Epidermal melanocyte (primary cell): ENCODE data around the gene FIP1L1.
A peak's percentile ranks its signal among the peaks of the same experiment; 100 is the strongest.
"Not testable (repeated sequence)": the region's sequence is repeated elsewhere in the genome, so short reads cannot be mapped to it uniquely, and the experiment has no call there.

Source experiments
- DNase-seq: peaks from one replicate; pipeline ENCODE4 v3.0.0; 2011; ENCODE audit warnings: low spot score; ENCODE audit not compliant: insufficient read length

The FIP1L1 gene

GRCh38 chr4:53377319-53378170 is at the start of gene FIP1L1:
Gene FIP1L1, plus strand, starts transcription at chr4:53377641. Its CDS starts 198 bp downstream, at chr4:53377839.
- peak; percentile 78 for DNase-seq

DNA sequence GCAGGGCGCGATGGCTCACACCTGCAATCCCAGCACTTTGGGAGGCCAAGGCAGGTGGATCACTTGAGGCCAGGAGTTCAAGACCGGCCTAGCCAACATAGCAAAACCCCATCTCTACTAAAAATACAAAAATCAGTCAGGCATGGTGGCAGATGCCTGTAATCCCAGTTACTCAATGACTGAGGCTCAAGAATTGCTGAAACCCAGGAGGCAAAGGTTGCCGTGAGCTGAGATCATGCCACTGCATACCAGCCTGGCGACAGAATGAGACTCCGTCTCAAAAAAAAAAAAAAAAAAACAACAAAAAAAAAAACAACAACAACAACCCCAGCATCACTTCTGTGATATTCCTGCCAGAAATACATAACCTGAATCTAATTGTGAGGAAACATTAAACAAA is 42.5 kb upstream of the FIP1L1 start:
- DNase-seq, result not testable (repeated sequence)

DNA sequence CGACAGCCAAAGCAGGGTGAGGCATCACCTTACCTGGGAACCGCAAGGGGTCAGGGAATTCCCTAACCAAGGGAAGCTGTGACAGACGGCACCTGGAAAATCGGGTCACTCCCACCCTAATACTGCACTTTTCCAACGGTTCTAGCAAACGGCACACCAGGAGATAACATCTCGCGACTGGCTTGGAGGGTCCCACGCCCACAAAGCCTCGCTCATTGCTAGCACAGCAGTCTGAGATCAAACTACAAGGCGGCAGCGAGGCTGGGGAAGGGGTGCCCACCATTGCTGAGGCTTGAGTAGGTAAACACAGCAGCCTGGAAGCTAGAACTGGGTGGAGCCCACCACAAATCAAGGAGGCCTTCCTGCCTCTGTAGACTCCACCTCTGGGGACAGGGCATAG is 37.3 kb upstream of the FIP1L1 start:
- DNase-seq, result not testable (repeated sequence)

DNA sequence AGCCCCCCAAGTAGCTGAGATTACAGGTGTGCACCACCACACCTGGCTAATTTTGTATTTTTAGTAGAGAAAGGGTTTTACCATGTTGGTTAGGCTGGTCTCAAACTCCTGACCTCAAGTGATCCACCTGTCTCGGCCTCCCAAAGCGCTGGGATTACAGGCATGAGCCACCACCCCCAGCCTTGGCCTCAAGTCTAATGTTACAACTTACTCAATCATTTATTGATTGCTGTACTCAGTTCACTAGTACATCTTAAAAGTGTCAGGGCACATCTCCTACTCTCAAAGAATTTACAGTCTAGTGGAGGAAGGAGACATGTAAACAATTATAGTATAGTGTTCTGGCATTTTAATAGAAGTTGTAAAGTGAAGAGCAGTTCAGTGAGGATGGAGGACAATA is 31.0 kb upstream of the FIP1L1 start:
- DNase-seq, result not testable (repeated sequence)

- DNase-seq, result no peak
Measured at GRCh38 chr4:53346920-53347852, 30.3 kb upstream of the FIP1L1 start.

DNA sequence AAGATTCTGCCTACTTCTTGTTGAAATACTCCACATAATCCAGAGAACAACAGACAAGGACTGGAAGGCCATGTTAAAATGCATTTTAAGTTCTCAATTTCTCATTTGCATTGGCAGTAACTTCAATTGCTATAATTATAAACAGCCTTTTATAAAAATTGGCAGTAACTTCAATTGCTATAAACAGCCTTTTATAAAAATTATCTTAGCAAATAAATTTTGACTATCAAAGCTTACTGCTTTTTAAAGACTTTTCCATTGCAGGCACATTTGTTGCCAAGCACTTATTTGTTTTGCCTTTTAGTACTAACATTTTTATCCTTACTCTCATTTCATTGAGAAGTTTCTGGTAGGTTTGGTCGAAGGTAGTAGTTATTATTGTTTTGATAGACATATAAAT is 29.4 kb upstream of the FIP1L1 start:
- DNase-seq, result no peak

DNA sequence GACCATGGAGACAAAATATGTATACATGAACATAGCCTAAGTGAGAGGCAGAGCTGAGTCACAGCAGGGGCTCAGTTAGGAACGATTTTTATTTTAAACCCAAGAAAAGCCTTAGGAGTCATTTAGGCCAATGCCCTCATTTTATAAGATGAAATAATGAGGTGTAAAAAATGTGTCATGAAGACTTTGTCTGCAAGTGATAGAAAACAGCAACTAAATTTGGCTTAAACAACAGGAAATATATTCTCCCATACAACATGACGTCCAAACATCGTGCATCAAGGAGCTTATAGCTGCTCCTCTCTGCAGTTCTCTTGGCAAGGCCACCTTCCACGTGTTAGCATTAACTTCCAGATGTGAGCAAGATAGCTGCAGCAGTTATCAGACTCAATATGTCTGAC is 28.4 kb upstream of the FIP1L1 start:
- no peak for DNase-seq

DNA sequence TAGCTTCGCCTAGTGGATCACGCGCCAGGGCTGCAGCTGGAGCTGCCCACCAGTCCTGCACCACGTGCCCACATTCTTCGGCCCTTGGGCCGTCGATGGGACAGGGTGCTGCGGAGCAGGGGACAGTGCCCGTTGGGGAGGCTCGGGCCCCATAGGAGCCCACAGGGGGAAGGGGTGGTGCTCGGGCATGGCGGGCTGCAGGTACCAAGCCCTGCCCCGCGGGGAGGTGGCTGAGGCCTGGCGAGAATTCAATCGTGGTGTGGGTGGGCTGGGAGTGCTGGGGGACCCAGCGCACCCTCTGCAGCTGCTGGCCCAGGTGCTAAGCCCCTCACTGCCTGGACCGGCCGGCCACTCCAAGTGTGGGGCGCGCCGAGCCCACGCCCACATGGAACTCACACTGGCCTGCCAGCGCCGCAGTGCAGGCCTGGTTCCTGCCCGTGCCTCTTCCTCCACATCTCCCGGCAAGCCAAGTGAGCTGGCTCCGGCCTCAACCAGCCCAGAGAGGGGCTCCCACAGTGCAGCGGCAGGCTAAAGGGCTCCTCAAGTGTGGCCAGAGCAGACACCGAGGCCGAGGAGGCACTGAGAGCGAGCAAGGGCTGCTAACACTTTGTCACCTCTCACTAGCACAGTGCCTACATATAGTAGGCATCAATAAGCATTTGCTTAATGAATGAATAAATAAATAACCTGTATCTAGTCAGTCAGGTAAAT is 23.3 kb upstream of the FIP1L1 start:
- no peak for DNase-seq

DNA sequence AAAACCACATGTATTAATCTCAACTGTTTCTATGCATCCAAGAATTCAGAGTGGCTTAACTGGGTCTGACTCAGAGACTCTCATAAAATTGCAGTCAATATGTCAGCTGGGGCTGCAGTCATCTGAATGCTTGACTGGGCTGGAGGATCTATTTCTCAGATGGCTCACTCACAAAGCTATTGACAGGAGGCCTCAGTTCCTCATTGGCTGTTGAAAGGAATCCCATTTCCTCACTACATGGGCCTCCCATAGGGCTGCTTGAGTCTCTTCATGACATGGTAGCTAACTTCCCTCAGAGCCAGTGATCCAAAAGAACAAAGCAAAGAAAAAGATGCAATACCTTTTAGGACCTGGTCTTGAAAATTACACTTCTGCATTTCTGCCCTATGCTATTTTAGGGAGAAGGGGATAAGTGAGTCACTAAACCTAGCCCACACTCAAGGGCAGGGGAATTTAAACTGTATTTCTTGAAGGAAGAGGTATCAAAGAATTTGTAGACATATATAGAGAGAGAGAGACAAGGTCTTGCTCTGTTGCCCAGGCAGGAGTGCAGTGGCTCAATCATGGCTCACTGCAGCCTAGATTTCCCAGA is 21.4 kb upstream of the FIP1L1 start:
- DNase-seq, result no peak

DNA sequence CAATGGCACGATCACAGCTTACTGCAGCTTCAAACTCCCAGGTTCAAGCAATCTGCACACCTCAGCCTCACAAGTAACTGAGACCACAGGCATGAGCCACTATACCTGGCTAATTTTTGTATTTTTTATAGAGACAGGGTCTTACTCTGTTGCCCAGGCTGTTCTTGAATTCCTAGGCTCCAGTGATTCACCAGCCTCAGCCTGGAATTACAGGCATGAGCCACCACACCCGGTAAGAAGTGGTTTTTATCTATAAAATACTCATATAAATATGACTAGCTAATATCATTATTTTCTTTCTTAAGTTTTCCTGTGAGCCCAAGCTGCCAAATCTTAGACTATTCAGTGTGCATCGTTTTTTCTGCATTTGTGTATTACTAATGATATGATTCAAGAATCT is 16.0 kb upstream of the FIP1L1 start:
- no peak for DNase-seq

- no peak for DNase-seq
Measured at GRCh38 chr4:53362093-53362492, 15.3 kb upstream of the FIP1L1 start.

DNA sequence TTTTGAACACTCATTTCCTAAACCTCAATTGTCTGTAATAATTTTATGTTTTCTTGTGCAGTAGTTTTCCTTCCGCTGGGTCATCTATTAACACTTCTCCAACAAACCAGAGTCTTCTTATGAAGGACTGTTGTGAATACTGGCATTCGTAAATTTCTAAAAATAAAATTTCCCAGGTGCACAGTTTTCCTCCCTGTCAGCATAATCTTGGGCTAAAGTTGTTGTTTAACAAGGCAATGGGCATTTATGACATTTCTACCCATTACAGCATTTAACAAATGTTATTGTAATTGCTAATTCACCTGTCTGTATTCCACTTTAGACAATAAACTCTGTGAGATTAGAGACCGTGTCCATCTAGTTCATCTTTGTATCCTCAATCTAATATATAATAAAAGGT is 12.8 kb upstream of the FIP1L1 start:
- DNase-seq, result no peak

DNA sequence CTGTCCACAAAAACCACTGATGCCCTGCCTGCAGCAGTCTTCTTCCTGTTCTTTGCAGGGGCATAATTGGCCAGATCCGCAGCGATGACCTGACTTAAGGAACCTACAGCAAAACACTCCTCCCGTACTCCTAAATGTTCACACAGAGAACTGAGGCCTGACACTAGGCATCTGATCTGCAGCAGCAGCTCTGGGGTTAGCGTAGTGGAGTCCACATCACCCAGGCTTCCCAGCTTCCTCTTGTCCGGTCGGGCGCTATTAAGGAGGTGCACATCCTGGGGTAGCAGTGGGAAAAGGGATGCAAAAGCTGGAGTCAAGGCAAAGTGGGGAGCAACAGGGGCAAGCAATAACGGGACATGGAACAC is 12.3 kb upstream of the FIP1L1 start:
- DNase-seq, result no peak

GRCh38 chr4:53365486-53366300 is 11.7 kb upstream of the FIP1L1 start, which contains the start of gene SCFD2:
Gene SCFD2, minus strand, starts transcription at chr4:53366061.
- peak; percentile 98 for DNase-seq

DNA sequence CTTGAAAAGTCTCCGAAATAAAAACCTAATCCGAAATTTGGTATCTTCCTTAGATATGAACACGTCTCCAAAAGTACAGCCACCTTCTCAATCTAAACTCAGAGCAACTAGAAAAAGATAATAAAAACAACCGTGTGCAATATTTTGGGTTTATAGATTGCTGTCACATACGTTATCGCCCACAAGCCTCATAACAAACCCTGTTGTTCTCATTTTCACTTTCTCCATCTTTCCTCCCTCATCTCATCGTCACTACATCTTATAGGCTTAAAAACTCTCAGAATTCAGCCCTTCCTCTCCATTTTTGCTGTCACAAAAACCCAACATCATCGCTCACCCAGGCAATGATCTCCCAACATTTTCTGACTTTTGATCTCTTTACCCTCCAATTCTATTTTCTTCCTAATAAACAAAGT is 11.1 kb upstream of the FIP1L1 start:
- no peak for DNase-seq

GRCh38 chr4:53367721-53368120 is 9.7 kb upstream of the FIP1L1 start:
- DNase-seq, result no peak

- no peak for DNase-seq
Measured at GRCh38 chr4:53371049-53371448, 6.4 kb upstream of the FIP1L1 start.

- DNase-seq, result no peak
Measured at GRCh38 chr4:53371843-53372521, 5.5 kb upstream of the FIP1L1 start.

DNA sequence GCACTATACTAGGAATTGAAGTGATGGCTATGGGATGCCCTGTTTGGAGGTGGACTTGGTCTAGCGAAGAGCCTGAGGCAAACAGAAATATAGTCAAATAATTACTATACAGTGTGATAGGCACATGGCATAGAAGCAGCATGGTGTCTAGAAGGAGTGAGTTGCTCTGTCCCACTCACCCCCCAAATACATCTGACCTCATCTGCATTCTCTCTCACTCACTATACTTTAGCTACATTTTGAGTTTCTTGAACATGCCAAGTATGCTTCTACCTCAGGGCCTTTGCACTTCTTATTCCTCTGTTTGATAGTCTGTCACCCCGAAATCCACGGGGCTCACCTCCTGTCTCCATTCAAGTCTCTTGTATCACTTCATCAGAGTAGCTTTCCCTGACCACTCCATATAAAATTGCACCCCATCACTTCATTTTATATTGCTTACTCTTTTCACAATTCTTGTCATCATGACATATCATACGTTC is 2.6 kb upstream of the FIP1L1 start:
- DNase-seq, result no peak

DNA sequence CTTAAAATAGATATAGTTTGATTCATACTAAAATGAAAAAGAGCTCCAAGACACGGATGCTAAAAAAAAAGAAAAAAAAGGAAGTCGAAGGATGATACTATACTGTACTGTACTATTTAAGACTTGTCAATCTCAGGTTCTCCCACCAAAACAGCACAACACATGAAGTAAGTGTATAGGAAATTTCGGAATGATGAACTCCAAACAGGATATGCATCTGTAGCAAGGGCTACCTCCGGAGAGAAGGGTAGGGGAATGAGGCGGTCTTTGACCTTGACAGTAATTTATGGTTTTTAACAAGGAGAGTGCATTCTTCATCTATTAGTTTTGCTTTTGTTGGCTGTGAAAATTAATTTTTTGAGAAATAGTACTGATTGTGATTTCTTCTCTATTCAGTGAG is 541 bp upstream of the FIP1L1 start:
- DNase-seq, result no peak
